Stimulated activated memory B cell treated with anti-CD40 and anti-IgM and Interleukin-4, amounts not matched to agents 10 μg/mL and 1 μg/mL and 100 μg/mL, for 72 hours (primary cell): ENCODE data around the gene TMEM150A.
"Not testable (repeated sequence)": the region's sequence is repeated elsewhere in the genome, so short reads cannot be mapped to it uniquely, and the experiment has no call there.

Source experiments
- ATAC-seq: fragments of 150-1000 bp; cut with Tn5 transposase; 2 replicates; pipeline ENCODE4 v1.10.0; 2021
- H3K27ac Mint-ChIP-seq: one replicate; pipeline ENCODE4 v1.8.0; 2022; ENCODE audit warnings: mild to moderate bottlenecking, mixed read lengths
- H3K27me3 Mint-ChIP-seq: one replicate; pipeline ENCODE4 v1.8.0; 2022; ENCODE audit warnings: mixed read lengths
- H3K36me3 Mint-ChIP-seq: one replicate; pipeline ENCODE4 v1.8.0; 2022; ENCODE audit warnings: mixed read lengths
- H3K4me1 Mint-ChIP-seq: one replicate; pipeline ENCODE4 v1.8.0; 2022; ENCODE audit warnings: mixed read lengths
- H3K4me3 Mint-ChIP-seq: one replicate; pipeline ENCODE4 v1.8.0; 2022; ENCODE audit warnings: mild to moderate bottlenecking, moderate library complexity, mixed read lengths
- H3K9me3 Mint-ChIP-seq: one replicate; pipeline ENCODE4 v1.8.0; 2022; ENCODE audit warnings: mixed read lengths

TMEM150A gene

DNA sequence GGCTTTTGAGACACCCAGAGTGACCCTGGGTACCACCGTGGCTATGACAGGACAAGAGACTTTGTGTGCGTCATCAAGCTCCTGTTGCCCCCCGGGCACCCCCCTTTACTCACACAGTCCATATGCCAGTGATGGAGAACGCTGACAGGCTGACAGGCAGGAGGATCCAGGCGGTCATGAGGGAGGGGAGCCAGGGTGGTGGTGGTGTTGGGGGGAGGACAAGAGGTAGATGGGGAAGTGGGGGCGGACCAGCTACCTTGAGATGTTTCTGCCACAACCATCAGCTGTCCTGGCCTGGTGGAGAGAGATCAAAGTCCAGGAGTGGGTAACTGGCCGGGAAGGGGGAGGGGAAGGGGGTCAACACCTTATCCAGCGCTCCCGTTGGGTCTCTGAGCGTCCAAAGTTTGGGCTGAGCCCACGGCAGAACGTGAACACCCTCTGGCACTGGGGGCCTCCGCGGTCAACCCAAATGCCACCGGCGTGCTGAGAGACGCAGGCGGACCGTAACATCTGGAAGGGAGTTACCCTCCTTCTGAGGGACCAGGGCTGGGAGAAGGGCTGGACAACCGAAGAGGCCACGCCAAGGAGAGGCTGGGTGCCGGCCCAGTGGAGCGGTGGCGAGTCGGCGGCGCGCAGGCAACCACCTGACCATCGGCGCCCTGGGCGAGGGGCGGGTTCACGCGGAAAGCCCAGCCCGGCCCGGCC, 575 bp downstream of the TMEM150A start:
- Mint-ChIP-seq H3K27me3 (no peaks in the 10 kb centered on the region), H3K27ac (peak overlapping the region; percentile 91), H3K4me3 (peak overlapping the region; percentile 92), H3K4me1 (peaks cover 50% of the 10 kb centered on the region), H3K36me3 (peaks cover 12% of the 10 kb centered on the region), H3K9me3 (no peaks in the 10 kb centered on the region)
- peak; percentile 66 for ATAC-seq

DNA sequence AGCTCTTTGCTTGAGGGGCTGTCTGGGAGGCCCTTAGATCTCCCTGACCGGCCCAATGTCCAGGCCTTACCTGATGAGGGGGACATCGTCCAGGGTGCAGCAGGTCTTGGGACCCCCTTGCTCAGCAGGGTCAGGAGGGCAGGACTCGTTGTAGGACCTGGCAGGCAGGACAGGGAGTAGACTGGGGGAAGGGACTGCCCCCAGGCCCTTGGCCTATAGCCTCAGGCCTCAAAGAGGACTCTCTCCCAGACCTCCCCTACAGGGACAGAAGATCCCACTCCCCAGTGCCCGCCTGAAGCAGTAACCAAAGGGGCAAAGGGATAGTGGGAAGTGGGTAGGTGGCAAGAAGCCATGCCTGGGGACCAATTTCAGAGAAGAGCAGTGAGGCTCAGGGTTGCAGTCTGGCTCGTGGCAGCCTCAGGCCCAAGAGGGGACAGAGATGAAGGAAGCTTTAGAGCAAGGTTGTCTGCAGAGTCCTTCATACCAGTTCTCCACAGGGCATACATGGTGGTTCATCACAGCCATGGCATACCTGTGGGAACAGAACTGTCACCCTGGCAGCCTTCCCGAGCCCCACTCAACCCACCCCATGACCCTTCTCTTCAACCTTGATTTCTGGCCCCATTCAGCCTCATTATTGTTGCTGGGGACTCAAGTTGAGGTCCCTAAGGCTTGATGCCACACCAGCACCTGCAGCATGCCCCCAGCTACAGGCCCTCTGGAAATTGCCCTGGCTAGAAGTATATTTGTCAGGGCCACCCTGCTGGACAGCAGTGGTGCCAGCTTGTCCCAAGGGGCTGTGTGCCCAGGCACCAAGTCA, 1.3 kb downstream of the TMEM150A start:
- H3K36me3 Mint-ChIP-seq, result peaks cover 7% of the 10 kb centered on the region
- H3K27ac Mint-ChIP-seq, result peak overlapping the region; percentile 91
- H3K9me3 Mint-ChIP-seq, result no peaks in the 10 kb centered on the region
- ATAC-seq, result no peak
- no peaks in the 10 kb centered on the region for H3K27me3 Mint-ChIP-seq
- H3K4me3 Mint-ChIP-seq, result peak overlapping the region; percentile 92
- peaks cover 54% of the 10 kb centered on the region for H3K4me1 Mint-ChIP-seq

DNA sequence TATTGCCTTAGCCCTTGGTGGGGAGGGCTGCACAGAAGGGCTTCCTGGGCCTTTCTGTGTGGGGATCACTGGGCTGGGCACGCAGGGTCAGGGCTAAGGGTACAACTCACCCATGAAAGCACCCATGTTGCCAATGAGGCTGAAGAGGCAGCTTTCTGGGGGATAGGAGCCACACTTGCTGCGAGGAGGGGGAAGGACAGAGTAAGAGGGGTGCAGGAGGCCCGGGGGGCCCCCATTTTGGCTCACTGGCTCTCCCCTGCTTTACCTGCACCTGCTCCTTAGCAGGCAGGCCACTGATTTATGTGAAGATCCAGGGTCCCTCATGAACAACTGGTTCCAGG, 2.3 kb downstream of the TMEM150A start:
- peak overlapping the region; percentile 44 for H3K27ac Mint-ChIP-seq
- no peaks in the 10 kb centered on the region for H3K9me3 Mint-ChIP-seq
- peaks cover 13% of the 10 kb centered on the region for H3K36me3 Mint-ChIP-seq
- peaks cover 63% of the 10 kb centered on the region for H3K4me1 Mint-ChIP-seq
- H3K4me3 Mint-ChIP-seq, result no peak overlapping the region
- no peaks in the 10 kb centered on the region for H3K27me3 Mint-ChIP-seq
- ATAC-seq, result no peak

DNA sequence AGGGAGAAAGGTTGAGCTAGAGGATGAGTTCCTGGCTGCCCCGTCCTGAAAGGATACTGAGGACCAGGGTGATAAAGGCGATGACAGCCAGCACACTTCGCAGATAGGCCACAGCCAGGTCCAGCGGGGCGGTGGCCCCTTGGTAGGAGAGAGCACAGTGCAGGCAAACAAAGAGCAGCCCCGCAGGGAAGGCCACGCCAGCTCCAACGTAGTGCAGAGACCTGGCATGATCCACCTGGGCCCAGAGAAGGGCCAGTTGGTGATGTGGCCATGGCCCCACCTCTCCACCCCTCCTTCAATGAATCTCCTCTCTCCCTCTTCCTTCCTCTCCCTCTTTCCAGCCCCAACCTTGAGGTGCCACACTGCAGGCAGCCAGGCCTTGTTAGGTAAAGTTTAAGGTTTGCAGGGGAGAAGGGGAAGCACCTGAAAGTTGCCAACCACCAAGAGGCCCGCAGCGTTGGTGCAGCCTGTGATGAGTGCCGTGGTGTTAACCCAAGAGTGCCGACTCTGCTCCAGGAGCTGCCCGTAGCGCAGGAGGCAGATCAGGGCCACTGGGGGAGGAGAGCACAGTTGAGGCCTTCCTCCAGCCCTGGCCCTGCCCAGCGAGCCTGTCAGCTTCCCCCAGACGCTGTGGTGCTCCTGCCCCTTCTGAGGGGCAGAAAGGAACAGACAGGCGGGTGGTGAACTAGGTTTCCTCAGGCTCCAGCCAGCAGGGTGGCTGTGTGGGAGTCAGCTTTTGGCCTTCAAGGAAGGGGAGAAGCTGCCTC, 2.8 kb downstream of the TMEM150A start:
- Mint-ChIP-seq H3K36me3 (peaks cover 13% of the 10 kb centered on the region), H3K4me3 (no peak overlapping the region), H3K9me3 (no peaks in the 10 kb centered on the region), H3K4me1 (peaks cover 65% of the 10 kb centered on the region), H3K27me3 (no peaks in the 10 kb centered on the region), H3K27ac (peak overlapping the region; percentile 44)
- ATAC-seq, result no peak

DNA sequence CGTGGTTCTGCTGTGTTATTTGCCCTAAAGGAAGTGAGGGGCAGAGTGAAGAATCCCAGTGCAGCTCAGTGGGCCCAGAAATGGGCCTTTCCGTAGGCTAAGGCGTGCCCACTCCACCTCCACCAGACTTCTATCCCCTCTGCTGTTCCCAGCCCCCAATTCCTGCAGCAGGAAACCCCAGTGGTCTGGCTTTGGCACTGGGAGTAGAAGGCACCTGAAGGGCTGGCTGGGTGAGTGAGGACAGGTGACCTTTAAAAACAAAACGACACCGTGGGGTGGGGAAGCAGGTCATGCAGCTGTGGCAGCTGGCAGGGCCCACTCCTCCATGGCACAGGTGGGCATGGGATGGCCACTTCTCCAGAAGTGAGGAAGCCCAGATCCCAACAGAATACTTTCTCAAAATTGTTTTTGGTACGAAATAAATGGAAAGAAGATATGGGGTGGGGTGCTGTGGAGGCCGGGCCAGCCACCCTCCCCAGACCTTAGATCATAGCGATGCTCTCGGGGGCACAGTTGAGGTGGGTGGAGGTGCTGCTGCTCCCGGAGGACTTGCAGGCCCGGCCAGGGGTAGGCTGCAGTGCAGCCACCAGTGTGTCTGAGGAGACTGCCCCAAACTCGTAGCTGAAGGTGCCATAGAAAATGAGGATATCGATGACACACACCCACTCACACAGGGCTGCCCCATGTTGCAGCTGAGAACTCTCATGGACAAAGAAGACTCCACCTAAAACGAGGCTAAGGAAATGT, 3.7 kb downstream of the TMEM150A start:
- no peak overlapping the region for H3K27ac Mint-ChIP-seq
- no peak overlapping the region for H3K4me3 Mint-ChIP-seq
- ATAC-seq, result no peak
- H3K27me3 Mint-ChIP-seq, result no peaks in the 10 kb centered on the region
- H3K4me1 Mint-ChIP-seq, result peaks cover 67% of the 10 kb centered on the region
- H3K9me3 Mint-ChIP-seq, result no peaks in the 10 kb centered on the region
- H3K36me3 Mint-ChIP-seq, result peaks cover 13% of the 10 kb centered on the region

DNA sequence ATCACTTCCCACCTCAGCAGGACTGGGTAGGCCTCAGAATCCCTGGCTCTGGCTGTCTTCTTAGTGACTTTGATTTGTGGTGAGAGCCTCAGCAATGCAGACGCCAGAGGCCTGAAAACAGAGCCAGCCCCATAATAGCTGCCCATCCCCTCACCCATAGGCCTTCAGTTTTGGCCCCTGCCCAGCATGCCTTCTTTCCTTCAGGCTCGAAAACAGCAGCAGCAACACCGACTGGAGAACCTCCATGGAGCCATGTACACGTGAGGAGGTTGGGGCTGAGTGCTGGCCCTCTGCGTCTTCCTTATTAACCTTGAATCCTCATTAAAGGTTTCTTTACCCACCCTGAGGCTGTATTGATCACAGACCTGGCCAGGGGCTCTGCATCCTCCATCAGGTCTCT, 5.3 kb downstream of the TMEM150A start:
- Mint-ChIP-seq H3K4me1 (peaks cover 58% of the 10 kb centered on the region), H3K27me3 (no peaks in the 10 kb centered on the region), H3K36me3 (peaks cover 13% of the 10 kb centered on the region), H3K27ac (peak overlapping the region; percentile 100), H3K4me3 (peak overlapping the region; percentile 100), H3K9me3 (no peaks in the 10 kb centered on the region)
- no peak for ATAC-seq

DNA sequence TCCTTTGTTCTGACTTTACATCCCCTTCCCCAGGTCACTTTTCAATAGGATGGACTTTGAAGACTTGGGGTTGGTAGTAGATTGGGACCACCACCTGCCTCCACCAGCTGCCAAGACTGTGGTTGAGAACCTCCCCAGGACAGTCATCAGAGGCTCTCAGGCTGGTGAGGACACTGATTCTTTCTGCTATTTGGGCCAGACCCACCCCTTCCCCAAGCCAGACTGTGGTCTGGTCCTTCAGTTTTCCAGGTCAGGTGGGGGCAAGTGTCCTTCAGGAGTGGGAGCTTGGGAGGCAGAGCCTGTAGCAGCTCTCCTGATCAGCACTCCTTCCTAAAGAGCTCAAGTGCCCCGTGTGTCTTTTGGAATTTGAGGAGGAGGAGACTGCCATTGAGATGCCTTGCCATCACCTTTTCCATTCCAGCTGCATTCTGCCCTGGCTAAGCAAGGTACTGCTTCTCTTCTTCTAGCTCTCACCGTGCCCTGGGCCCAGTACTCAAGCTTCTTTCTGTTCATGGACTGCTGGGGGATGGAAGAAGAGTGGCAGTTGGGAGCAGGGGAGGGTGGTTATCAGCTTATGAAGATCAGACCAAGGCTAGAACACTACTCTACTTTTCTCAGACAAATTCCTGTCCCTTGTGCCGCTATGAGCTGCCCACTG, 5.9 kb downstream of the TMEM150A start:
- Mint-ChIP-seq H3K4me1 (peaks cover 53% of the 10 kb centered on the region), H3K4me3 (peak overlapping the region; percentile 100), H3K27ac (peak overlapping the region; percentile 100), H3K9me3 (no peaks in the 10 kb centered on the region), H3K36me3 (peaks cover 13% of the 10 kb centered on the region), H3K27me3 (no peaks in the 10 kb centered on the region)
- no peak for ATAC-seq

DNA sequence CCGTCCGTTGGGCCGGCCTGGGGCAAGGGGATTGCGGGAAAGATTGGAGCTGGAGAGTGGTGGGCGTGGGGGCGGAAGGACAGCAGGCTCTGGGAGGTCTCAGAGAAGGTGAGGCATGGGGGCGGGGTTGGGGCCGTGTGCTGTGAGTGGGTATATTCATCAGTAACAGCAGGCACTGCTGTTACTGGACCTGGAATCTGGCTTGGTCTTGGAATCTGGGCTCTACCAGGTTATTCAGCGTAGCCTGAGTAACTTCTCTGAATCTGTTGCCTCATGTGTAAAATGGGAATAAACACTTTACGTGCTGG, 6.5 kb downstream of the TMEM150A start:
- Mint-ChIP-seq H3K36me3 (peaks cover 13% of the 10 kb centered on the region), H3K27ac (peak overlapping the region; percentile 100), H3K9me3 (no peaks in the 10 kb centered on the region), H3K4me1 (peaks cover 47% of the 10 kb centered on the region), H3K4me3 (peak overlapping the region; percentile 100), H3K27me3 (no peaks in the 10 kb centered on the region)
- peak; percentile 9 for ATAC-seq

DNA sequence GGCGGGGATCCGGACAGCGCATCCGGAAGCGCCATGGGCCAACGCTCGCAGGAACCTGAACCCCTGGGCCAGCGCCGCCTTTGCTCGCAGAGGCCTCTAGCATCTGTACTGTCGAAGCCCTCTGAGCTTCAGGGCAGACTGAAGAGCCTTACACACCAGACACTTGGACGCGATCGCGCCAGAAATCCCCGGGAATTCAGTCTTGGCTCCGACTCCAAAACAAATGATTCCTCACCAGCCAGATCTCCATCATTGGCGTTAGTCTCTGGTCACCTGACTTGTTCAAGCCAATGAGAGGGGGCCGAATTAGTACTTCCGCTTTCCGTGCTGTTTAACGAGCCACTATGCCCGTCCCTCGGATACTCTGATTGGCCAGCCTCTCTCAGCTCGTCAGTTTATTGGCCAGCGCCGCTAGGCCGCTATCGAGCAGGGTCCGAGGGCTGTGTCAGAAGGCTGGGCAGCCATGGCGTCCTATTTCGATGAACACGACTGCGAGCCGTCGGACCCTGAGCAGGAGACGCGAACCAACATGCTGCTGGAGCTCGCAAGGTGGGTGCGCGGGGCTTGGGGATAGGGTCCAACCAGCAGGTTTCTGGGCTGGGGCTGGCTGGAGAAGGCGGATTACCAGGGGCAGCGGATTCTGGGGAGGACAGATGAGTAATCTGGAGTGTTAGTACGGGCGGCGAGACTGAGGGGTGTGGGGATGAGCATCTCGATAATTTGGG, 7.0 kb downstream of the TMEM150A start, which contains the start of gene RNF181:
RNF181 (plus strand) TSS at position 445 of the 725 bp plus-strand sequence; CDS start at position 464, 19 bp downstream.
- Mint-ChIP-seq H3K27me3 (no peaks in the 10 kb centered on the region), H3K36me3 (peaks cover 13% of the 10 kb centered on the region), H3K4me1 (peaks cover 44% of the 10 kb centered on the region), H3K4me3 (peak within 1 kb of the TSS; percentile 100), H3K27ac (peak within 1 kb of the TSS; percentile 100), H3K9me3 (no peaks in the 10 kb centered on the region)
- peak; percentile 100 for ATAC-seq

DNA sequence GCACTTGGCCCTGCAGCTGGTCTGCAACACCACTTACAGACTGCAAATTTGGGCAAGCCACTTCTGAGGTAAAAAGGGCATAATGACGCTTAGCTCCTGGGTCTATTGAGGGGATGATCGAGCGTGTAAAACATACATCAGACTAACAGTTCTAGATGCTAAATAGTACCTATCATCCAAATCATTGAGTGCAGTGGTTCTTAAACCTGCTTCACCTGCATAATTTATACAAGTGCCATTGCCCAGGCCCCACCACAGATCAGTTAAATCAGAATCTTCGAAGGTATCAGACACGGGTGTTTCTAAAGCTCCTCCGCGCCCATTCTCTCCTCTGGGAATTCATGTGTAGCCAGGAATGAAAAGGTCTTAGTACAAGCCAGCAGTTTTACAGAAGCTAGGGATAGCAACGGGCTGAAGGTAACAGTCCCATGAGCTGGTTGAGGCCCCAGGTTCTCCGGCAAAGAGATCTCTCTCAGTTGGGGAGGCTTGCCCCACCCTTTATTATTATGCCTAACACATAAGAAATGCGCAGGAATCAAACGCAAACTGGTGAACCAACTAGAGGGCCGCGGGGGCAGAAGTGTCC, 7.7 kb downstream of the TMEM150A start:
- H3K27ac Mint-ChIP-seq, result peak overlapping the region; percentile 100
- peak overlapping the region; percentile 100 for H3K4me3 Mint-ChIP-seq
- peaks cover 37% of the 10 kb centered on the region for H3K4me1 Mint-ChIP-seq
- peaks cover 9% of the 10 kb centered on the region for H3K36me3 Mint-ChIP-seq
- no peaks in the 10 kb centered on the region for H3K27me3 Mint-ChIP-seq
- no peaks in the 10 kb centered on the region for H3K9me3 Mint-ChIP-seq
- ATAC-seq, result no peak

DNA sequence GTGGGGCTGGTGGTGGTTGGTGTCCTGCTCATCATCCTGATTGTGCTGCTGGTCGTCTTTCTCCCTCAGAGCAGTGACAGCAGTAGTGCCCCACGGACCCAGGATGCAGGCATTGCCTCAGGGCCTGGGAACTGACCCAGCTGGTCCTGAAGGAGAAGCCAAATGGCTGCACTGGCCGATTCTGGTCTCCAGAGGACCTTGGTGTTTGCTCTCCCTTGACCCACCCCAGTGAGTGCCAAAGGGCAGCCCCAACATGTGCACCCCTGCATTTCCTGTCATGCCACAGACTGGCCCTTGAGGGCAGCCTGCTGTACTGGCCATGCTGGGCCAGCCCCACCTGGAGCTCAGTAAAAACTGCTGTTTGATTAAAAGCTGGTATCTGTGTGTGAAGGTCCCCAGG, 9.5 kb downstream of the TMEM150A start:
- ATAC-seq, result no peak
- H3K4me1 Mint-ChIP-seq, result peaks cover 35% of the 10 kb centered on the region
- no peak overlapping the region for H3K4me3 Mint-ChIP-seq
- no peaks in the 10 kb centered on the region for H3K27me3 Mint-ChIP-seq
- no peak overlapping the region for H3K27ac Mint-ChIP-seq
- no peaks in the 10 kb centered on the region for H3K9me3 Mint-ChIP-seq
- H3K36me3 Mint-ChIP-seq, result peaks cover 7% of the 10 kb centered on the region

DNA sequence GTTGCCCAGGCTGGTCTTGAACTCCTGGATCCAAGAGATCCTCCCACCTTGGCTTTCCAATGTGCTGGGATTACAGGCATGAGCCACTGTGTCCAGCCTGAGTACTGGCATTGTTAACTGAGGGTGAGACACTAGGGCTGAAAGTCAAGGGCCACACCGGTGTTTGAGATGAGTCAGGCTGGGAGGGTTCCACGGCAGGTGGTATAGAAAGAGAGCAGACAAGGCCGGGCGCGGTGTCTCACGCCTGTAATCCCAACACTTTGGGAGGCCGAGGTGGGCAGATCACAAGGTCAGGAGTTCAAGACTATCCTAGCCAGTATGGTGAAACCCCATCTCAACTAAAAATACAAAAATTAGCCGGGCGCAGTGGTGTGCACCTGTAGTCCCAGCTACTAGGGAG, 10.2 kb downstream of the TMEM150A start:
- H3K4me1 Mint-ChIP-seq, result peaks cover 40% of the 10 kb centered on the region
- not testable (repeated sequence) for H3K4me3 Mint-ChIP-seq, H3K27me3 Mint-ChIP-seq, H3K9me3 Mint-ChIP-seq, ATAC-seq, H3K36me3 Mint-ChIP-seq, H3K27ac Mint-ChIP-seq

DNA sequence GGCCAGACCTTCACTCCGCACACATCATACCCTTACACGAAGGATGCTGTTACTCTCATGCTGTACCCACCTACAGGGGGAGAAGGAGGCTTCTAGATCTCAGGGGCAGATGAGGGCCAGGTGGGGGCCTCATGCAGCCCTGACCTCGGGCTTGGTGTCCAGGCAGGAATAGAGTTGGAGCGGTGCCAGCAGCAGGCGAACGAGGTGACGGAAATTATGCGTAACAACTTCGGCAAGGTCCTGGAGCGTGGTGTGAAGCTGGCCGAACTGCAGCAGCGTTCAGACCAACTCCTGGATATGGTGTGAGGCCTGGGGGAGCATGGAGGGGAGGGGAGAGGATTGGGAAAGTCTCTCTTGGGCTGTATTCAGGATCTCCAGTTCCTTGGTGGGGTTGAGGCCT, 10.9 kb downstream of the TMEM150A start:
- Mint-ChIP-seq H3K9me3 (no peaks in the 10 kb centered on the region), H3K4me3 (no peak overlapping the region), H3K27ac (no peak overlapping the region), H3K4me1 (peaks cover 34% of the 10 kb centered on the region), H3K36me3 (peaks cover 7% of the 10 kb centered on the region), H3K27me3 (no peaks in the 10 kb centered on the region)
- no peak for ATAC-seq

DNA sequence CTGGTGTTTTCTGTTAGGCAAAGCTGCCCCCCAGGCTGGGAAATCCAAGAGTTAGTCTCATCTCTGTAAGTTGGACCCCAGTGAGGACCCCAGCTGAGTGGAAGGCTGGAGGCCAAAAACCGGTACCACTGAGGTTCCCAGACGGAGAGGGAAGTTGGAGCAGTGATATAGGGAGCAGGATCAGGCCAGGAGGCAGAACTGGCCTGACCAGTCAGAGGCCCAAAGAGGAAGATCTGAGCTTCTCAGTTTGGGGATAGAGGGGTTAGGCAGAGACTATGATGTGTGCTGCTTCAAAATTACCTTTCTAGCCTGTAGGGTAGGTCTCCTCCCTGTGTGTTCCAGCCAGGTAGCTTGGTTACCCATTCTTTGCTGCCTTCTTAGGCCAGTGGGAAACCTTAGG, 11.5 kb downstream of the TMEM150A start:
- Mint-ChIP-seq H3K27me3 (no peaks in the 10 kb centered on the region), H3K9me3 (no peaks in the 10 kb centered on the region), H3K27ac (no peak overlapping the region), H3K36me3 (peaks cover 5% of the 10 kb centered on the region), H3K4me3 (no peak overlapping the region), H3K4me1 (peaks cover 29% of the 10 kb centered on the region)
- ATAC-seq, result no peak
